HG03342 (cell line): ENCODE results near the gene USP27X.

Experiments
- ATAC-seq: cut with Tn5 transposase; IDR thresholded peaks from one replicate; pipeline ENCODE4 v1.9.1; 2021; ENCODE audit warnings: mild to moderate bottlenecking, moderate library complexity; ENCODE audit not compliant: unreplicated experiment

The USP27X gene

DNA sequence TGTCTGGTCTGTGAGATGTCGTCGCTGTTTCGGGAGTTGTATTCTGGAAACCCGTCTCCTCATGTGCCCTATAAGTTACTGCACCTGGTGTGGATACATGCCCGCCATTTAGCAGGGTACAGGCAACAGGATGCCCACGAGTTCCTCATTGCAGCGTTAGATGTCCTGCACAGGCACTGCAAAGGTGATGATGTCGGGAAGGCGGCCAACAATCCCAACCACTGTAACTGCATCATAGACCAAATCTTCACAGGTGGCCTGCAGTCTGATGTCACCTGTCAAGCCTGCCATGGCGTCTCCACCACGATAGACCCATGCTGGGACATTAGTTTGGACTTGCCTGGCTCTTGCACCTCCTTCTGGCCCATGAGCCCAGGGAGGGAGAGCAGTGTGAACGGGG lies 1.4 kb downstream of the USP27X start:
- no peak for ATAC-seq

DNA sequence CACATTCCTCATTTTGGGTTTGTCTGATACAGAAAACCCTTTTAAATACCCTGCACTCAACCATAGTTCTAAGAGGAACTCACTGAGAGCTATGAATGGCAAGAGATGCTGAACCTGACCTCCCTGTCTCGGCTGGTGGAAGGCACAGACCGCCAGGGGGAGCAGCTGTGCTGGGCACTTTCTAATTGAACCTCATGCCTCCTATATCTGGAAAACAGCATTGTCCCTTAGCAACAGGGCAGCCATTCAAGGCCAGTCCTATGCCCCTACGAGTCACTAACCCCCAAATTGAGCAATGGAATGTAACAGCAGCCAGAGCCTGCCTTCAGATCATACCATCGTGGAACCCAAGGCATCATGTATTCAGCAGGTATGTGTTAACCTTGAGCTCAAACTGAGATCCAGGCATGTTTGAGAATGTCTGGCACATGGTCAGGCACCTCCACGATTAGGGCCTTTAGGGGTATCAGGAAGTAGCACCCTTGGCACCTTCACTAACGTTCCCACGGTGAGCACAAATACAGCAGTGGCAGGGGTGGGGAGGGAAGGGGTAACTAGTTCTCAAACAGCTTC lies 5.1 kb downstream of the USP27X start:
- peak; percentile 61 for ATAC-seq

GRCh38 chrX:49892542-49892941 lies 13.3 kb downstream of the USP27X start:
- no peak for ATAC-seq

- ATAC-seq: no peak
Measured at GRCh38 chrX:49896951-49897350, 17.7 kb downstream of the USP27X start.

DNA sequence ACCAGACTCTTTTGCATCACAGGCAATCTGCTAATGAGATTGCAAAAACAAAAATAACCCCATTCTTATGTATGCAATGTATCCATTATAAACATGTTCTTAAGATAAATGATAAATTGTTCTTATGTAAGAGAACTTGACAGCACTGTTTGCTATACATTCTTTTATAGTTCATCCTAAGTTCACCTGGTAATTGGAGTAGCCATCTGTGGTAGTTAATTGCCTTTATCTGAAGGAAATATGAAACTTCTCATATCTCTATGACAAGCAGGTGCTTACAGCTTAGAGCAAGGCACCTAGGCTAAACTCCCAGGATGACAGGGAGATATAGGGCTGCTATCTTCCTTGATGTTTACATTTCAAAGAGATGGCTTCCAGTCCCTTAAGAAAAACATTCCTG lies 21.8 kb downstream of the USP27X start:
- no peak for ATAC-seq

DNA sequence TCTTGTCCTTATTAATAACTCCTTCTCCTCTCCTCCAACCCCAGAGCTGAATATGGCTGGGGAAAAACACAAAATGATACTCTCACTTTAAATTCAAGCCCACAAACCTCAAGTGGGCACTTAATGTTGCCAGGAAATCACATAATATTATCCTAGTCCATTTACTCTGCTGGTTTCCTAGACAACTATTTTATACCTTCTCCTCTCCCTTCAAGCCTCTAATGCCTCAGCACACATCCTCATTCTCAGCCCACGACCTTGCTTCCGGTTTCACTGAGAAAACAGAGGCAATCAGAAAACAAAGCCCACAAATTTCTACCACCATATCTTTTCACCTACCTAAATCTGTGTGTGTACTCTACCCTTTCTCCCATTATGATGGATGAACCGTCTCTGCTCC lies 31.1 kb downstream of the USP27X start:
- peak; percentile 90 for ATAC-seq

DNA sequence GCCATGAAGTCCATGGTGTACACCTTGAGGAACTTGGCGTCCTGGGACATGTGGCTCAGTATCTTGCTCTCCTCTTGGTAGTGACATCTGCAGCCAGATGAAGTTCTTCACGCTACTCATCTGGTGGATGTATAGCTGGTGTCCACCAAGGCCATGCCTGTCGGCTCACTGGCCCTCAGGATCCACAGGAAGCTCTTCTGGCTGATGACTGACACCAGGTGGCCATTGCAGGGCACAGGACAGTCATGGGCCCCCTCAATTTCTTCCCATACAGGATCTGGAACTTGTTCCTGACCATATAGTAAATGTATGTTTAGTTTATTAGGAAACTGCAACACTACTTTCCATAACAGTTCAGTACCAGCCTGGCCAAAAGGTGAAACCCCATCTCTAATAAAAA lies 32.8 kb downstream of the USP27X start:
- no peak for ATAC-seq

GRCh38 chrX:49912861-49913260 lies 33.6 kb downstream of the USP27X start:
- no peak for ATAC-seq

- ATAC-seq: peak; percentile 79
Measured at GRCh38 chrX:49915361-49916222, 36.3 kb downstream of the USP27X start.

DNA sequence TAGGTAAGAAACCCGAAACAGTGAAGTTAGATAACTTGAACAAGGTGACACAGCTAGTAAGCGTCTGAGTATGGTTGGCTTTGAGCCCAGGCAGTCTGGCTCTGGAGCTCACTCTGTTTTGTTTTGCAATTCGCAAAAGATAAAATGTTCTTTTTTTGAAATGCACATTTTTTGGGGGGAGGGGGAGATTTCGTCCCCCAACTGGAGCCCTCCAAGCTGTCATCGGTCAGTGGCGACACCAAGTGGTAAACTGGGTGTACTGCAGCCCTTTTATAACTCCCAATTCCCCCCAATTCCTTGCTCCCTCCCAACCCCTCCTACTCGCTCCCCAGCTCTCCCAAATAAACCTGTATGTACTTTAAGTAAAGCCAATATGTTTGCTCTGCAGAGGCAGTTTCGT lies 40.3 kb downstream of the USP27X start:
- no peak for ATAC-seq

DNA sequence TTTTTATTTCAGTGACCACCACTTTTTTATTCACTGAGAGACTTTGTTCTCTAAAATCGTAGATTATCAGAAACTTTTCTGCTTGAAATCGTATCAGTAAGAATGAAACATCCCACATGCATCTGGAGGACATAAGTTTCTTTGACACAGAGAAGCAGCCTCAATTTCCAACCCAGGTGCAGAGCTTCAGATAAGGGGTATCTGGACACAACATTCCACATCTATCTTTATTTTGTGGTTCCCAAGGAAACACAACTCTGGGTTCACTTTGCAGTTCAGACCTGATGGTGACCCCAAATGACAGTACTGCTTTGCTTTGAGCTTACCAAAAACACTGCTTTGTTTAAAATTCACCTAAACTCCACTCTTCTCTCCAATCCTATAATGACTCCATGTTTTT lies 41.8 kb downstream of the USP27X start:
- no peak for ATAC-seq

DNA sequence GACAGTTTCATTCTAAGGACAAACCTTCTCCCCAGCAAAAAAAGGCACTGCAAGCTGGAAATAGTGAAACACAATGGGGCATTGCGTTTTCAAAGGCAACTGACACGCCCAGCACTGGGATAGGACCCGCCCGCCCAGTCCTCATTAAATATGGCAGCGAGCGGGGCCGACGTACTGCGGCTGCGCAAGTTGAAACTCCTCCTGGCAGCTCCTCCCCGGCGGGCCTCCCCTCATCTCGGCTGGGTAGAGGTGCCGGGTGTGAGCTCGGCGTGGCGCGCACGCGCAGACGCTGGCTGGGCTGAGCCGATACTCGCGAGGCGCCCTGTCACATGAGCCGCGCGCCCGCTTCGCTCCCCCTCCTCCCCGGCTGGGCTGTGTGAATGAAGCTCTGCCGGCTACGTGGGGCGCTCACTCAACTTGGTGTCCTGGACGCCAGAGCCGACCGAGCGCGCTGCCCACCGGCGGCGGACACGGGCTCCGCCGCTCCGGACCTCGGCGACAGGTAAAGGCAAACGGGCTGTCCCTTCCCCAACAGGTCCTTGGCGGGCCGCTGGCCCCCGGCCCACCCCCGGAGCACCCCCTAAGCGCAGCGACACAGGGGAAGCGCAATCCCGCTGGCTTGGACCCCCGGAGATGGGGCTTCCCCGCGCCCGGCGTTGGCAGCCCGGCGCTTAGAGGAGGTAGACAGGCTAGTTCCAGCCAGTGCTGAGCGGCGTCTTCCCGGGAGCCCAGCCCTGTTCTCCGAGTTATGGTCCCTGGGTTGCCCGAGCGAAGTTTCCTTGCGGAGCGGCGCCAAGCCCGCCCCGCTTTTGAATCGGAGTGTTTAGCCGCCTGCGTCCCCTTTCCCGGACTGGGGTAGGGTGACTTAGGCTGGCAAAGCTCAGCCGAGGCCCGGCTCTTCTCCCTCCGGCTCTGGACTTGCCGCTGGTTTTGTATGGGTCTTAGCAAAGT lies 43.3 kb downstream of the USP27X start, which contains the start of gene CLCN5:
Gene CLCN5 (plus strand): TSS at position 306 of the 951 bp plus-strand sequence. CDS start 2,703 bp downstream, outside the sequence.
- ATAC-seq: peak; percentile 93

DNA sequence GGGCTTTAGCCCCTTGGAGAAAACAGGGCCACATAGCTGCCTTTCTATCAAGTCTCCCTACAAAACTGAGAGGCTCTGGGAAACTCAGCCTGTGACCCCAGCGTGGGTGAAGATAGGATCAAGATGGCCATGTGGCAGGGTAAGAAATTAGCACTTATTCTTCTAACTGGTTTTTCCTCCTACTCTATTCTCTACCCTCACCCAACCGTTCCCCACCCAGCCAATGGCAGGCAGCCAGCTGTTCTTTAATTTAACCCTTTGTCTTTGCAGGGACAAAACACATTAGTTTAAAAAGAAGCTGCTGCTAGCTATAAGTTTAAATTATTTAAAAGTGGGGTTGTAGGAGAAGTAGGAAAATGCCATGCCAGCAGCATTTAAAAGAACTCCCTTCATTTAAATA lies 45.9 kb downstream of the USP27X start:
- ATAC-seq: no peak

- ATAC-seq: no peak
Measured at GRCh38 chrX:49930039-49930438, 50.8 kb downstream of the USP27X start.
